UCSD-AML1 (cell line): ENCODE measurements around the gene UBAC2.
"Not testable (repeated sequence)": the region's sequence is repeated elsewhere in the genome, so short reads cannot be mapped to it uniquely, and the experiment has no call there.

Experiments used
- DNase-seq: peaks from one replicate; lab custom pipeline; 2025; ENCODE audit not compliant: unreplicated experiment; lab: John Stamatoyannopoulos, UW

The UBAC2 gene

GRCh38 chr13:99409461-99410083, 208.9 kb downstream of the UBAC2 start:
- not testable (repeated sequence) for DNase-seq

- not testable (repeated sequence) for DNase-seq
These were observed 210.2 kb downstream of the UBAC2 start for GRCh38 chr13:99410646-99411475.

- DNase-seq, result no peak
These were observed 212.2 kb downstream of the UBAC2 start for GRCh38 chr13:99412856-99413255.

GRCh38 chr13:99414048-99414995, 213.7 kb downstream of the UBAC2 start:
- DNase-seq, result no peak

- DNase-seq, result no peak
These were observed 214.5 kb downstream of the UBAC2 start for GRCh38 chr13:99415014-99415650.

- DNase-seq, result no peak
These were observed 215.2 kb downstream of the UBAC2 start for GRCh38 chr13:99415851-99416331.

- no peak for DNase-seq
These were observed 215.9 kb downstream of the UBAC2 start for GRCh38 chr13:99416411-99417121.

- no peak for DNase-seq
These were observed 216.8 kb downstream of the UBAC2 start for GRCh38 chr13:99417201-99418102.

GRCh38 chr13:99418103-99418842, 217.6 kb downstream of the UBAC2 start:
- no peak for DNase-seq

GRCh38 chr13:99418843-99419140, 218.1 kb downstream of the UBAC2 start:
- DNase-seq, result no peak

GRCh38 chr13:99419591-99420243, 219.1 kb downstream of the UBAC2 start:
- DNase-seq, result no peak

GRCh38 chr13:99421271-99421670, 220.6 kb downstream of the UBAC2 start:
- DNase-seq, result no peak

- DNase-seq, result no peak
These were observed 221.3 kb downstream of the UBAC2 start for GRCh38 chr13:99421758-99422585.

GRCh38 chr13:99422586-99423220, 222.0 kb downstream of the UBAC2 start:
- DNase-seq, result no peak

- DNase-seq, result peak; percentile 32
These were observed 225.1 kb downstream of the UBAC2 start for GRCh38 chr13:99425485-99426341.

- DNase-seq, result no peak
These were observed 225.8 kb downstream of the UBAC2 start for GRCh38 chr13:99426426-99426825.
